ENCODE measurements around the gene MYO5A.
"Not testable (repeated sequence)": the region's sequence is repeated elsewhere in the genome, so short reads cannot be mapped to it uniquely, and the experiment has no call there.

GRCh38 chr15:52575573-52575972 is 46.9 kb upstream of the MYO5A start:
- not testable (repeated sequence) for TF ChIP-seq CTCF (IDR thresholded peaks at IDR 0.05 in 4 of 5, conservative IDR thresholded peaks at IDR 0.05 in 1 of 5); POLR2A (IDR thresholded peaks at IDR 0.05)

Data from gastrocnemius medialis (tissue), 4 donors.